ENCODE data around the gene MMD.

MMD gene

DNA sequence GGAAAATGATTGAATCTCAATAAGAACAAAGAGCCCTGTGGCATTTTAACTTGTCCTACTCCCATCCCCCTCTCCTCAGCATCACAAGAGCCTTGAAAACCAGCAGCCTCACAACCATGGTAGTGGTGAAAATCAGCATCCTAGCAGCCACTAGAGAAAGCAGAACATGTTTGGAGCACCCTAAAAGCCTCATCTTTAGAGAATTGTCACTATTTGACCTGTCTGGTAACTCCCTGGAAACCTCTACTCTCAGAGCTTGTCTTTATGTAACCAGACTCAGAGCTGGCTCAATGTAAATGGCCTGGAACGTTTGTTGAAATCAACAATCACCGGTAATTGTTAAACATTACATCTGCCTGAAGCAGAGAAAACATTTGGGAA, 70.8 kb downstream of the MMD start:
- TF ChIP-seq, protein P1, sequence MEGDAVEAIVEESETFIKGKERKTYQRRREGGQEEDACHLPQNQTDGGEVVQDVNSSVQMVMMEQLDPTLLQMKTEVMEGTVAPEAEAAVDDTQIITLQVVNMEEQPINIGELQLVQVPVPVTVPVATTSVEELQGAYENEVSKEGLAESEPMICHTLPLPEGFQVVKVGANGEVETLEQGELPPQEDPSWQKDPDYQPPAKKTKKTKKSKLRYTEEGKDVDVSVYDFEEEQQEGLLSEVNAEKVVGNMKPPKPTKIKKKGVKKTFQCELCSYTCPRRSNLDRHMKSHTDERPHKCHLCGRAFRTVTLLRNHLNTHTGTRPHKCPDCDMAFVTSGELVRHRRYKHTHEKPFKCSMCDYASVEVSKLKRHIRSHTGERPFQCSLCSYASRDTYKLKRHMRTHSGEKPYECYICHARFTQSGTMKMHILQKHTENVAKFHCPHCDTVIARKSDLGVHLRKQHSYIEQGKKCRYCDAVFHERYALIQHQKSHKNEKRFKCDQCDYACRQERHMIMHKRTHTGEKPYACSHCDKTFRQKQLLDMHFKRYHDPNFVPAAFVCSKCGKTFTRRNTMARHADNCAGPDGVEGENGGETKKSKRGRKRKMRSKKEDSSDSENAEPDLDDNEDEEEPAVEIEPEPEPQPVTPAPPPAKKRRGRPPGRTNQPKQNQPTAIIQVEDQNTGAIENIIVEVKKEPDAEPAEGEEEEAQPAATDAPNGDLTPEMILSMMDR (IDR thresholded peaks at IDR 0.05) = no peak
- no peak for TF ChIP-seq ZFX (IDR thresholded peaks at IDR 0.05; ENCODE audit: borderline replicate concordance)
- H3K27ac ChIP-seq = no peak overlapping the region

DNA sequence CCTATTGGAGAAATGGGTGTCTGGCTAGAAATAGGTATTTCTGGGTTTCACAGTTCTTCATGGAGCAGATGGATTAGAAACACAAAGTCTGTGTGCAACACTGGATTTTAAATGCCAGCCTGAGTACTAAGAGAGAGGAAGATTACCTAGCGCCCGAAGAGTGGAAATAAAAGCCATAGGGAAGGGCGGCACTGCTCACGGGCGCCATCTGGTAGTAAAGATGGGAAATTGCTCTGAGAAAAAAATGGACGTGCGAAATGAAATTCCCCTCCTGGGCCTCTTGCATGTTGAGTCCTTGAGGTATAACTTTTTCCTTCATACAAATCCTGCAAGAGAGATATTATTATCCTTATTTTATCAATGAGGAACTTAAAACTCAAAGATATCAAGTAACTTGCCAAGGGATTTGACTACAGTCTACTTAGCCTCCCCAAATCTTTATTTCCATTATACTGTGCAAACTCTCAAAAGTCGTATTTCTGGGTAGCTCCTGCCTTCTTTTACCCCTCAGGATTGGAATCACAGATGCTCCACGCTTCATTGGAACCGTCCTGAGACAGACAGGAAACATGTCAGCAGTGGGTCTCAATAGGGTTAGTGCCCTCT, 72.8 kb downstream of the MMD start:
- no peak for TF ChIP-seq ZFX (IDR thresholded peaks at IDR 0.05; ENCODE audit: borderline replicate concordance)
- TF ChIP-seq, protein P1 (IDR thresholded peaks at IDR 0.05) = peak; percentile 98
- no peak overlapping the region for H3K27ac ChIP-seq

DNA sequence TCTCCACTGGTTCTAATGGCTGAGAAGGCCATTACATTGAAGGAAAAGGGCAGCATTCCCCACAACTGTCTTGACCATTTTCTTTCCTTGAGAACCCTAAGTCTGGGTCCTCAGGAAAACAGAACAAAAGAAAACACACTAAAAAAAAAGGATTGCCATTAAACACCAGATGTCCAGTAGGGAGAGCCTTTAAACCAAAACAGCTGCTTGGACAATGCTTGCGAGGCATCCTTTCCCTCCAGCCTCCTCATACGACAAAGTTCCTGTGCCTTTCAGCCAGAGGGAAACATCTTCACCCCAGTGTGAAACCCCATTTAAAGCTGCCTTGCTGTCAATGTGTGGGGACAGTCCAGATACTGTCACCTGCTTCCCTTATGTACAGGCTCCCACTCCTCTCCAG, 74.3 kb downstream of the MMD start:
- TF ChIP-seq ZFX (IDR thresholded peaks at IDR 0.05; ENCODE audit: borderline replicate concordance) = no peak
- TF ChIP-seq, protein P1 (IDR thresholded peaks at IDR 0.05) = no peak
- H3K27ac ChIP-seq = no peak overlapping the region

DNA sequence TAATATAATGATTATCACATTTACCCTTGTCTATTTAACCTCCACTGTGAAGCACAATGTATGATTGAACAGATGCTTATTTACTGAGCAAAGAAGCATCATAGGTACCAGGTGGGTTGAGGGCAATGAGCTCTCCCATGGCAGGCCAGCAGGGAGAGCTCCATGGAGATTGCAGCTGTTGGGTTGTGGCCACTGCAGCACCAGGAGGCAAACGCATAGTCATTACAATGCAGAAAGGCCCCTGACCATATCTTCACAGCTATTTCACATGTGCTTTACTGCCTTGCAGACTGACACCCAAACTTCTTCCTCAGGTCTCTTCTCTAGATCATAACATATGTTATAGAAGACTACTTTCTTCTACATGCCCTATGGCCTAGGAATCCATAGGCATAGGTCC, 75.0 kb downstream of the MMD start:
- H3K27ac ChIP-seq = no peak overlapping the region
- TF ChIP-seq, protein P1 (IDR thresholded peaks at IDR 0.05) = no peak
- TF ChIP-seq ZFX (IDR thresholded peaks at IDR 0.05; ENCODE audit: borderline replicate concordance) = no peak

DNA sequence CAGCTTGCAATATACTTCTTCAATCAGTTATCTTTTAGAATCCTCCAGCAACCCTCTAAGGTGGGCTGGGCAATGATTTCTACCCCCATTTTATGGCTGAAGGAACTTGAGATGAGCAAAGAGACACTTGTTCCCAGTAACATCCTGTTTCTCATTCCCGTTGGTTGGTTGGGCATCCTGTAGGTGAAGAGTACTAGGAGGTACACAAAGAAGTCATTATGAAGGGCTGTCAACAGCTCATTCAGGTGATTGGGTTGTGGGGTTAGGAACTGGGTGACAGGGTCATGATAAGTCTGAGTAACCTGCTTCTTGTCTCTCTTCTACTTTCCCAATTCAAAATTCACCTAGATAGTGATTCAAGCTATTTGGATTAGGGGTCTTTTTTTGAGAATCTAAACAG, 76.5 kb downstream of the MMD start:
- no peak overlapping the region for H3K27ac ChIP-seq
- TF ChIP-seq, protein P1 (IDR thresholded peaks at IDR 0.05) = no peak
- TF ChIP-seq ZFX (IDR thresholded peaks at IDR 0.05; ENCODE audit: borderline replicate concordance) = no peak

DNA sequence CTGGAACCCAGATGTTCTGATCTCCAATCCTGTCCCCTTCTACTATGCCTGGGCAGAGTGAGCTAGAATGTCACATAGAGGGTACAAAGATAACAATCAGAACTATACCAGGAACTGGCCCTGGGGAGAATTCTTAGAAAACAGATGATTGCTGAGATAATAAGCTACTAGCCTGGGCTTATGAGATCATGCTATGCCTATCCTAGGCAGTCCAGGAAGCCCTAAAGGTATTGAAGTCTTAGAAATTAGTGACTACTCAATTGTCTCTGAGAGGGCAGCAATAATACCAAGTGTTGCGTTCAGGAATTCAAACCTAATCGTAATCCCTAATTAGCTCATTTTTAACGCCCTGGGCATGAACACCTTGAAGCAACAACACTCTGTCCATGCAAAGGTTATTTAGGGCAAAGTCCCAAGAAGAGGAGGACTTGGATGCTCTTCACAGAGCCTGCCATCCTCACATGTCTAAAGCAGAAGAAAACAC, 77.1 kb downstream of the MMD start:
- no peak overlapping the region for H3K27ac ChIP-seq
- TF ChIP-seq, protein P1 (IDR thresholded peaks at IDR 0.05) = no peak
- TF ChIP-seq ZFX (IDR thresholded peaks at IDR 0.05; ENCODE audit: borderline replicate concordance) = no peak

DNA sequence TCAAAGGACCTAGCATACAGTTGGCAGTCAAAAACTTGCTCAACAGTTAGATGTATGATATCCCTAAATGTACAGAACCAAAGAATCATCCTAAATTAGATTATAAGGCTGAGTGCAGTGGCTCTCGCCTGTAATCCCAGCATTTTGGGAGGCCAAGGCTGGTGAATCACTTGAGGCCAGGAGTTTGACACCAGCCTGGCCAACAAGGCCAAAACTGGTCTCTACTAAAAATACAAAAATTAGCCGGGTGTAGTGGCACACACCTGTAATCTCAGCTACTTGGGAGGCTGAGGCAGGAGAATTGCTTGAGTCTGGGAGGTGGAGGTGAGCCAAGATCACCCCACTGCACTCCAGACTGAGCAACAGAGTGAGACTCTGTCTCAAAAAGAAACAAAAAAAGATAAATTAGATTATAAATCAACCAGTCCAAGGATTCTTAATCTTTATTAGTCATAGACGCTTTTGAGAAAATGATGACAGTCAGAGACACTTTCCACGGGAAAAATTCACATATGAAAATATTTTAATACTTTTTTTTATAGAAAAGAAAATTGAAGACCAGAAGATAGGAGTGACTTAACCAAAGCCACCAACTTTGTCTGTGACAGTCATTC, 77.6 kb downstream of the MMD start:
- H3K27ac ChIP-seq = no peak overlapping the region
- TF ChIP-seq, protein P1 (IDR thresholded peaks at IDR 0.05) = no peak
- no peak for TF ChIP-seq ZFX (IDR thresholded peaks at IDR 0.05; ENCODE audit: borderline replicate concordance)
